NK-92 treated with Interleukin-12 subunit alpha and Interleukin-12 subunit beta, amount 100 ng/mL, for 24 hours (cell line): ENCODE results near the gene HLA-DQA1.
"Not testable (repeated sequence)": the region's sequence is repeated elsewhere in the genome, so short reads cannot be mapped to it uniquely, and the experiment has no call there.

Experiments
- DNase-seq: peaks from one replicate; lab custom pipeline; 2025; lab: John Stamatoyannopoulos, UW

HLA-DQA1 gene

GRCh38 chr6:32622545-32623401 is 14.4 kb upstream of the HLA-DQA1 start:
- DNase-seq = peak; percentile 15

DNA sequence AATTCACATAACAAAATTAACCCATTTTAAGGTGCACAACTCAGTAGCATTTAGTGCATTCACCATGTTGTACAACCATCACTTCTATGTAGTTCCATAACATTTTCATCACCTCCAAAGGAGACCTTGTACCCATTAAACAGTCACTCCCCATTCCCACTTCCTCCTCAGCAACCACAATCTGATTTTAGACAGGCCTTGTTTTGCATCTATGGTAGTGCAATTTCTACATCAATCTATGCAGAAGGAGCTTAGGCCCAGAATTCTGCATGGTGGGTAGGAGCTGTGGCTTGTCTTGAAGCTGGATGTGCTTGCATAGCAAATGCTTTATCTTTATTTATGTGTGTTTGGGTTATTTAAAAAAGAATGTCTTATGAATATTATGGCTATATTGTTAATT is 13.5 kb upstream of the HLA-DQA1 start:
- peak; percentile 11 for DNase-seq

GRCh38 chr6:32624565-32624964 is 12.6 kb upstream of the HLA-DQA1 start:
- no peak for DNase-seq

DNA sequence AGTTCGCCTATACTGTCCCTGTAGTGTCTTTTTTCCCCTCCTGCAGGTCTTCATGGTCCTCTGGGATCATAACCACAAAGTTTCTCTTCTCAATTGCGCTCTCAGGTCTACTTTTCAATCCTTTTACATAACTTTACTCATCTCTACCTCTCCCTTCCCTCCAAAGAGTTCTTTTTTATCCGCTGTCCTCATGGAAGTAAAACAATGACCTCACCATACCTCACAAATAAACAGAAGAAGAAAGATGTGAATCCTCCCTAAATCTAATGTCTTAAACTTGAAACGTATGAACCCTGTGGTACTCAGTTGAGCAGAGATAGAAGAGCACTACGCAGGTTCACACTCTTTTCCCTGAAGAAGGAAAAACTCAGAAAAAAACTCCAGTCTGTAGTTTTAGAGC is 12.1 kb upstream of the HLA-DQA1 start:
- no peak for DNase-seq

DNA sequence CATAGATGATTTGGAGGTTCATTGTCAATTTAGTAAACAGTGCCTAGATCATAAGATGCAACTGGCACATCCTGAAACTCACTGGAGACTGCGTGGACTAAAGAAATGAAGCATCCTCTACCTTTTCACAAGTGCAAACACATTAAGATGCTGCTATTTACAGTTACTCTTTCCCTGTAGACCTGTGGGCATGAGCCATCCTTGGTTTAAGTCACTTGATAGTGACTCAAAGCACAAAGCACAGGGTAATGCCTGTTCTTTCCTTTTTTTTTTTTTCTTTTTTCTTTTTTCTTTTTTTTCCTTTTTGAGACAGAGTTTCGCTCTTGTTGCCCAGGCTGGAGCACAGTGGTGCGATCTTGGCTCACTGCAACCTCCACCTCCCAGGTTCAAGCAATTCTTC is 10.0 kb upstream of the HLA-DQA1 start:
- no peak for DNase-seq

- DNase-seq = no peak
Measured at GRCh38 chr6:32627831-32628230, 9.4 kb upstream of the HLA-DQA1 start.

DNA sequence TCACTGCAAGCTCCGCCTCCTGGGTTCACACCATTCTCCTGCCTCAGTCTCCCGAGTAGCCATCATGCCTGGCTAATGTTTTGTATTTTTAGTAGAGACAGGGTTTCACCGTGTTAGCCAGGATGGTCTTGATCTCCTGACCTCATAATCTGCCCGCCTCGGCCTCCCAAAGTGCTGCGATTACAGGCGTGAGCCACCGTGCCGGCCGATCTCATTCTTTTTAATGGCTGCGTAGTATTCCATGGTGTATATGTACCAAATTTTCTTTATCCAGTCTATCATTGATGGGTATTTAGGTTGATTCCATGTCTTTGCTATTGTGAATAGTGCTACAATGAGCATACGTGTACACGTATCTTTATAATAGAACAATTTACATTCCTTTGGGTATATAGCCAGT is 7.4 kb upstream of the HLA-DQA1 start:
- not testable (repeated sequence) for DNase-seq

DNA sequence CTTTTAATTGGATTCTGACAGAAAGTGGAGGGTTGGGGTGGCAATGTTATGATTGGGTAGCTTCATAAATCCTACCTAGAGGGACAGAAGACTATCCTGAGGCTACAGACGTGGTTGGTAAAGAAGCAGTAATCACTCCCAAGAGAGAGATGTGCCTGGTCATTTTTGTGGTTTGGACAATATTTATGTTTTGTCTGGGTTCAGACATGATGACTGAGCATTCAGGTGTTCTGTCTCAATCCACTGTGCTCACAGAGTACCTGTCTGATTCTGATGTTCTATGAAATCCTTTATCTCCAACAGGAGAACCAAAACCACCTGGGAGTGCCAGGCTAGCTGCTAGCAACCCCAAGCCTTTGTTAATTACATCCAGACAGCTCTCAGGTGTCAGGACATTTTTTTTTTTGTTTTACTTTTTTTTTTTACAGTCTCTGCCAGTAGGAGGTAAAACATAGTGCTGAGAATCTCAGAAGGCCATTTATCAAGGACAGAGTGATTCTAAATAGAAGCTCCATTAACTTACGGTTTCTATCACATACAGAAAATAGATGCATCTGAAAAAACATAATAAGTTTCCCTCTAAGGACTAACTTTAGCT is 1.6 kb upstream of the HLA-DQA1 start:
- no peak for DNase-seq

DNA sequence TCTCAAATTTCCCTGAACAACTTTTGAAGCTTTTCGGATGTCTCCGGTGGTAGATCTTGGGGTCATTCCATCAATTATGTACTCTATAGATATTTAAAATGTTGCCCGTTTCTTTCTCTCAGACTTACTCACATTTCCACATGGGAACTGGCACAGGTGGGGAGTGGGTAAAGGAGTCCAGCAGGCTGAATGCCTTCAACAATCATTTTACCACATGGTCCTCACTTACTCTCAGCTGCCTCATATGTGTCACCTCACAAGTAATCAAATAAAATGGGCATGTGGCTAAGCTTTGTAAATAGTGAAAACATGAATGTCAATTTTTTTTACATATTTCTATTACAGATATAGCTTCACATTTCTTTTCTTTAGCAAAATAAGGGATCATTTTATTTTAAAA is 677 bp downstream of the HLA-DQA1 start:
- no peak for DNase-seq

DNA sequence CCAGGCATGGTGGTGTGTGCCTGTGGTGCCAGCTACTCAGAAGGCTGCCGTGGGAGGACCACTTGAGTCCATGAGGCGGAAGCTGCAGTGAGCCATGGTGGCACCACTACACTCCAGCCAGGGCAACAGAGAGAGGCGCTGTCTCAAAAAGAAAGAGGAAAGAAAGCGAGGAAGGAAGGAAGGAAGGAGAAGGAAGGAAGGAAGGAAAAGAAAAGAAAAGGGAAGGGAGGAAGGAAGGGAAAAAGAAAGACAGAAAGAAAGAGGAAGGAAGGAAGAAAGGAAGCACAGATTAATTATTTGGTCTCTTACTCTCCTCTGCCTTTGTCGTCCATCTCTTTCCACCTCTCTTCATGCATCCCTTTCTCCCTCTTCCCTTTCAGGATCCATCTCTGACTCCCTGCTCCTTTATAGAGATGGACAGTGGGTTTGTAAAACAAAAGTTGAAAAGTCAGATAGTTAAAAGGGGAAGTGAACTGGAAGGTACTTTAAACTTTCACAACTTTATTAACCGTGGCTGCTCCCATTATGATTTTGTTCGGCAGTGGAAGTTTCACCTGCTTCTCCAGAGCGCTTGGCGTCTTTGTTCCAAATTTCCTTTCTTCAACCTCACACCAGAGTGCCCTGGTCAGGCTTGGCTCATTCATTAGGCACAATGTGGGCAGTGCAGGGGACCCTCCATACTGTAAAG is 1.5 kb downstream of the HLA-DQA1 start:
- DNase-seq = no peak

DNA sequence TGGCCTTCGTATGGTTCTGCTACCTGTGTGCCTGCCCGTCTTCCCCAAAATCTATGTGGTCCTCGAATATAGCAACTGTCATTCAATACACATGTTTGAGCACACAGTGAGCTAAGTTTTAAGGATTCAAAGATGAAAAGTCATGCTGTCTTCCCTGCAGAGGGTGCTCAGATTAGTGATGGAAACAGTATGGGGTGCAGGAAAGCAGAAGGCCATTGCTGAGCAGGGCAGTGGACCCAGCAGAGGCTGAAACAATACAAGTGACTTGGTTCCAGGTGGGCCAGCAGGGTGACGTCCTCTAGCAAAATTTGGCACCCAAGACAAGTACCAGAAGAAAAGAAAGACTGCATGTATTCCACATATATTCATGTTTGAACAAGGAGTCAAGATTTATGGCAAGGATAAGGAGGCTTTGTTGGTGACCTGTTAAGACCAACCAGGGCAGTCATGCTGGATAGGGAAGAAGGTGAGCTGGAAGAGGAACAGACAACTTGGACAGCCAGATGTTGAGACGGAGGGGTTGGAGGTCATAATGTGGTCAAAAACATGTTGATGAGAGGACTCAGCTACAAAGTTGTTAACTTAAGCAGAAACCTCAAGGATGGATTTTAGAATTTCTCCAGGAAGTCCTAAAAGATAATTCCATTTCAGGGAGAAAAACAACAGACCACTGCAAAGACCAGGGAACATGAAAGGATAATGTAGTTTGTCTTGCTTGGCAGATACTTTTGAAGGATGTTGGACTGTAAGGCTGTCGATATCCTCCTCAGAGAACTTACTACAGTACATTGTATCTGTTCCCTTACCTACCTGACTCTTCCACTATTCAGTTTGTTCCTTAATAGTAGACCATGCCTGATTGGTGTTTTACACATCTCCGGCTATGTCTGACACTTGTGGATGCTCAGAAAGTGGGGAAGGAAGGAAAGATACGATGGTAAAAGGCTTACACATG is 2.5 kb downstream of the HLA-DQA1 start:
- DNase-seq = no peak

DNA sequence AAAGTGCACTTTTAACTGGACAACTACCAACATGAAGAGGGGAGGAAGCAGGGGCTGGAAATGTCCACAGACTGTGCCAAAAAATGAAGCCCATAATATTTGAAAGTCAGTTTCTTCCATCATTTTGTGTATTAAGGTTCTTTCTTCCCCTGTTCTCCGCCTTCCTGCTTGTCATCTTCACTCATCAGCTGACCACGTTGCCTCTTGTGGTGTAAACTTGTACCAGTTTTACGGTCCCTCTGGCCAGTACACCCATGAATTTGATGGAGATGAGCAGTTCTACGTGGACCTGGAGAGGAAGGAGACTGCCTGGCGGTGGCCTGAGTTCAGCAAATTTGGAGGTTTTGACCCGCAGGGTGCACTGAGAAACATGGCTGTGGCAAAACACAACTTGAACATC is 3.9 kb downstream of the HLA-DQA1 start:
- DNase-seq = no peak

DNA sequence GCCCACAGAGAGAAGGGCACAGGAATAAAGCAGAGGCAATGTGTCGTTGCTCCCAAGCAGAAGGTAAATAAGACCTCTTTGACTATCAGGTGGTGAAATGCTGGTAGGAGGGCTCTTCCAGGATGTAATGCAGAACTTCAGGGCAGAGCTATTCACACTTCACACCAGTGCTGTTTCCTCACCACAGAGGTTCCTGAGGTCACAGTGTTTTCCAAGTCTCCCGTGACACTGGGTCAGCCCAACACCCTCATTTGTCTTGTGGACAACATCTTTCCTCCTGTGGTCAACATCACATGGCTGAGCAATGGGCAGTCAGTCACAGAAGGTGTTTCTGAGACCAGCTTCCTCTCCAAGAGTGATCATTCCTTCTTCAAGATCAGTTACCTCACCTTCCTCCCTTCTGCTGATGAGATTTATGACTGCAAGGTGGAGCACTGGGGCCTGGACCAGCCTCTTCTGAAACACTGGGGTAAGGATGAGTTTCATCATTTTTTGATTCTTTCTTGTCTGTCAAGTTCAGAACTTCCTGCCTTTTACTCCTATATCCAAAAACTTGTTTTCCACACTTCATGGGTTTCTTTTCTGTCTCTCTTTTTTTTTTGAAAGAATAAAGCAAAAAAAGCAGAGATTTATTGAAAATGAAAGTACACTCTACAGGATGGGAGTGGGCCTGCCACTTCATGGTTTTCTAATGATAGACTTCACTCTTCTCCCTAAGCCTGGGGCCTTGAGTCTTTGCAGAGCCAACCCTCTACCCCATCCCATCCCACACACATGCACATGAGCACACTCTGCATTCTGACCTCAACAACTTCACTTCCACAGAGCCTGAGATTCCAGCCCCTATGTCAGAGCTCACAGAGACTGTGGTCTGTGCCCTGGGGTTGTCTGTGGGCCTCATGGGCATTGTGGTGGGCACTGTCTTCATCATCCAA is 4.8 kb downstream of the HLA-DQA1 start:
- peak; percentile 32 for DNase-seq

GRCh38 chr6:32642720-32643106 is 5.5 kb downstream of the HLA-DQA1 start:
- no peak for DNase-seq

GRCh38 chr6:32643904-32644303 is 6.7 kb downstream of the HLA-DQA1 start:
- DNase-seq = no peak

DNA sequence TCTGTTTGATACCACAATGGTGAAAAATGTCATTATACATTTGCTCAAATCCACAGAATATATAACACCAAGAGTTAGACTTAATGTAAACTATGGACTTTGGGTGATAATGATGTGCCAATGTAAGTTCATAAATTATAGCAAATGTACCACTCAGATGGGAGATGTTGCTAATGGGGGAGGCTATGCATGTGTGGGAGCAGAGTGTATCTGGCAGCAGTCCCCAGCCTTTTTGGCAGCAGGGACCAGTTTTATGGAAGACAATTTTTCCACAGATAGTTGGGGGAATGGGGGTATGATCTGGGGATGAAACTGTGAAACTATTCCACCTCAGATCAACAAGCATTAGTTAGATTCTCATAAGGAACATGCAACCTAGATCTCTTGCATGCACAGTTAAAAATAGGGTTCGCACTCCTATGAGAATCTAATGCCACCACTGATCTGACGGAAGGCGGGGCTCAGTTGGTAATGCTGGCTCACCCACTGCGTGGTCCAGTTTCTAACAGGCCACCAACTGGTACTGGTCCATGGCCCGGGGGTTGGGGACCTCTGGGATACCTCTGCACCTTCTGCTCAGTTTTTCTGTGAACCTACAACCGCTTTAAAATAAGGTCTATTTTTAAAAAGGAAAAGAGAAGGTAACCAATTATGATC is 8.0 kb downstream of the HLA-DQA1 start:
- no peak for DNase-seq

- no peak for DNase-seq
Measured at GRCh38 chr6:32655203-32655710, 18.1 kb downstream of the HLA-DQA1 start.

GRCh38 chr6:32657329-32657728 is 20.1 kb downstream of the HLA-DQA1 start:
- DNase-seq = not testable (repeated sequence)

- DNase-seq = not testable (repeated sequence)
Measured at GRCh38 chr6:32657819-32658218, 20.6 kb downstream of the HLA-DQA1 start.

DNA sequence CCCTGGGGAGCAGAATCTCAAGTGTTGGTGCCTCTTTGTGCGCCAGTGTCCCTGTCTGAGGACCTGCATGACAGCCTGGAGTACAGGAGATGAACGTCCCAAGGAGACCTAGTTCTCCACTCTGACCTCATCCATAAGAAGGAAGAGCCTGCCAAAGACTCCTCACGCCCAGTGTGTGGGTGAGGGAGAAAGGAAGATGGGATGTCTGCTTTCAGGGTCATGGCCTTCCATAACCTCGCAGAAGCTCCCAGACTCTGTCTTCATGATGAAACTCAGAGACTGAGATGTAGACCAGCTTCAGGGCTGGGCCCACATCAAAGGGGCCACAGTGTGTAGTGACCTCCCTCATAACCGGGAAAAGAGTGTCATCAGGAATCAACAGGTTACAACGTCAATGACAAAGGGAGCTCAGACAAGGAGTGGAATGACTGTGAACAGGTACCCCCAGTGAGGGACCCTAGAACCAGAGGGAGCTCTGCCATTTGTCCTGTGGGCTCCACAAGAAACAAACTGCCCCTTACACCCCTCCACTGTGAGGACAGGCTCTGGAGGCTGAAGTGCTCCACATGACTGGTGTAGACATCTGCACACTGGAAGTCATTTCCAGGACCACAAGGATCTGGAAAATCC is 21.2 kb downstream of the HLA-DQA1 start:
- DNase-seq = no peak
